GM18909 (cell line): ENCODE data around the gene SHB.

Source experiments
- ATAC-seq: cut with Tn5 transposase; IDR thresholded peaks from one replicate; pipeline ENCODE4 v1.9.1; 2021; ENCODE audit warnings: mild to moderate bottlenecking; ENCODE audit not compliant: unreplicated experiment, poor library complexity

The SHB gene

GRCh38 chr9:37923118-37923795 is 145.8 kb downstream of the SHB start:
- ATAC-seq = no peak

DNA sequence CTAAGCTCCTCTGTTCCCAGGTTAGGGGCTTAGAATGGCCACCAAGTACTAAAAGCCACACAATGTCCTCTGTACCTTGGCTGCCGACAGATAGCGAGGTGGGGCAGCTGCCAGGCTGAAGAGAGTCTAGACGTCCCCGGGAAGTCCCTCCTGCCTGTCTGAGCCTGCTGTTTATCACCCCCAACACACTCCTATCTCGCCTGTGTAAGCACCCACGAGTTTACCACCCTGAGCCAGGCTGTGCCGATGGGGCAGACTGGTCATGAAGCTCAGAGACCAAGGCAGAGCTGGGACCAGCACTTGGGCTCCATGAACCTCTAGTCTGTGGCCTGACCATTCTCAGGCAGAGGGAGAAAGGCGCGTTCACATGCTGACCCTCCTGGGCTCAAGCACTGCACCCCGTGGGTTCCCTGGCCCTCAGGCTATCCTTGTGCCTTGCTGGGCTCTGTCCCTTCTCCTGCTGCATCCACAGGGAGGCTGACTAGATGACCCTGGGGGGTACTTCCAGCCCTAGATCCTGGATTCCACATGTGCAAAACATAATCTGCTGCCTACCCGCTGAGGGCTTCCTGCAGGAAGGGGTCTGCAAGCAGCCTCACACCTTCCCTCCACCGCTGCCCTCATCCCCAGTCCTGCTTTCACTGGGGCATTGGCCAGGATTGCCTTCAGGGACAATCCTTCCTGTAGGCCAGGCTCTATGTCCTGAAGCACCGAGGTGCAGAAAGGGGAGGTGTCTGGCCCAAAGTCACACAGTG is 146.5 kb downstream of the SHB start:
- ATAC-seq = no peak

- ATAC-seq = no peak
Observed at GRCh38 chr9:37921546-37922300, 147.3 kb downstream of the SHB start.

DNA sequence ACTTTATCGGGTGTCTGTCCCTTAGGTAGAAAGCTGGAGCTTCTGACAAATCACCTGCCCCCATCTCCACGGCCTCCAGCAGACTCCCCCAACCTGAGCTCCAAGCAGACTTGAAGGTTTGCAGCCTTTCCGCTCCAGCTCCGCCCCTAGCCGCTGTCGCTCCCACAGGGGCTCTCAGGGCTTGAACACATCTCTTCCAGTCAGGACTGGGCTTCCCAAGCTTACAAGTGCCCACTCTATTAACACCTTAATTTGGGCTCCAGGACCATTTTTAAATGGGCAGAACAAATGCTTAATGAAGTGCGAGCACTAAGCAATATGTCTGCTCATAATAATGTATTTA is 147.9 kb downstream of the SHB start:
- no peak for ATAC-seq

GRCh38 chr9:37920471-37921167 is 148.4 kb downstream of the SHB start:
- ATAC-seq = no peak

DNA sequence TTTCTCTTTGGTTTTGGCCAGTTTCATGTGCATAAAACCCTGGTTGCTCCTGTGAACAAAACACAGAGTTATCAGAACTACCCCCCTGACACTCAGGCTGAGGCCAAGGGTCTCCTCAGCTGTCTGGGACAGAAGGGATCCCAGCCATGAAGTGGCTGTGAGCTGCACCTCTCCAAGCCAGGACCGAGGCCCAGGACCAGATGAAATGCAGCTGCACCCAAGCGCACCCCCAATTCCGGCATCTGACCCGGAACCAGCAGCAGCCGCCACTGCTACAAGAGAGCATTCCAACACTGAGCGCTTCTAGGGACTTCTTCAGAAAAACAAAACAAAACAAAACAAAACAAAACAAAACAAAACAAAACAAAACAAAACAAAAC is 149.1 kb downstream of the SHB start:
- ATAC-seq = no peak

GRCh38 chr9:37919246-37919955 is 149.6 kb downstream of the SHB start:
- no peak for ATAC-seq

DNA sequence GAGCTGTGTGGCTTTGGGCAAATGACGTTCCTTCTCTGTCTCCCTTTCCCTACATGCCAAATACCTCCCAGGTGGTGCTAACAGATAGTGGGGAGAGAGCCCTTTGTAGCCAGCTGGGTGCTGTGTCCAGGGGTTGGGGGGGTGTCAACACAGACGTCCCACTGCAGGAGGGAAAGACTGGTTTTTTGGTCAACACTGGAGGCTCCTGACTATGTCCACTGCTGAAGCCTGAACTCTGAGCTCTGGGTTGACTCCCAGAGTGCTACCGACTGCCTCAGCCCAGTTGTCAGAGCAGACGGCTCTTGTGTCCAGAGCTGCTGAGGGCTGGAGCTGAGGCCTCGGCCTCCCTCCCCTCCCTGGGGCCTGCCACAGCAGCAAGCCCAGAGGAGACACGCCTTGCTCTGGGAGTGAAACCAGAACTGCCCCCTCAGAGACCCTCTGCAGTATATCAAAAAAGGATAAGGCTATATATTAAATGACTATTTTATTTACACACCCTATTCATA is 150.3 kb downstream of the SHB start:
- ATAC-seq = no peak

- no peak for ATAC-seq
Observed at GRCh38 chr9:37917801-37918664, 151.0 kb downstream of the SHB start.

- no peak for ATAC-seq
Observed at GRCh38 chr9:37917313-37917731, 151.7 kb downstream of the SHB start.

GRCh38 chr9:37916471-37917312 is 152.3 kb downstream of the SHB start:
- no peak for ATAC-seq

DNA sequence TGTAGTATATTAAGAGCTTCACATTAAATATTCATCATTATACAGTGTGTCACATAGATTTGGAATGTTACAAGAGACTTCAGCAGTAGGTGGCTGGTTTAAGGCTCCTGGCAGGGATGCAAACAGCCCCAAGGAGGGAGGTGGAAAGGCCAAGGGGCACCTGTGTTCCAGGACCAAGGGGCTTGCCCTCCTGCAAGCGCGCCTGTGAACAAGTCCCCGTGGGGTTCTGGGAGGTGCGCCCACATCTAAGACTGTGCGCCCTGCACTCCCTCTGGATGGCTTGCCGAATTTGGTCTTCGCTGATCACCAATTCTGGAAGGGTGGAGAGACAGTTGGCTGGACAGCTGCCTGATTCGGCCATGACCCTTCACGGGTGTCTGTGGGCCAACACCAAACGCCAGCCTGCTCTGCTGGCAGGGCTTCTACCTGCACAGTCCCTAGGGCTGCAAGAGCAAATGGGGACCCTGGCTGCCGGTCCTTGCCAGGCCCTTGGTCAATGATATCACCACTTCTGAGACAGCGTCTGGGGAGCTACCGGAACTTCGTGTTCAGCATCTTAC is 153.0 kb downstream of the SHB start:
- no peak for ATAC-seq

GRCh38 chr9:37914701-37915358 is 154.2 kb downstream of the SHB start:
- no peak for ATAC-seq

GRCh38 chr9:37914154-37914551 is 154.9 kb downstream of the SHB start:
- ATAC-seq = no peak

GRCh38 chr9:37913480-37914153 is 155.4 kb downstream of the SHB start:
- peak; percentile 82 for ATAC-seq

GRCh38 chr9:37911271-37911681 is 157.8 kb downstream of the SHB start:
- no peak for ATAC-seq

- ATAC-seq = no peak
Observed at GRCh38 chr9:37910271-37910670, 158.8 kb downstream of the SHB start.
